ENCODE results near the gene OR2L2. TPM values are rescaled to one million over a fixed set of nuclear protein-coding genes. Genes with fewer than 3 reads are reported as not detected.
"Not testable (repeated sequence)": the region's sequence is repeated elsewhere in the genome, so short reads cannot be mapped to it uniquely, and the experiment has no call there.

The OR2L2 gene, protein sequence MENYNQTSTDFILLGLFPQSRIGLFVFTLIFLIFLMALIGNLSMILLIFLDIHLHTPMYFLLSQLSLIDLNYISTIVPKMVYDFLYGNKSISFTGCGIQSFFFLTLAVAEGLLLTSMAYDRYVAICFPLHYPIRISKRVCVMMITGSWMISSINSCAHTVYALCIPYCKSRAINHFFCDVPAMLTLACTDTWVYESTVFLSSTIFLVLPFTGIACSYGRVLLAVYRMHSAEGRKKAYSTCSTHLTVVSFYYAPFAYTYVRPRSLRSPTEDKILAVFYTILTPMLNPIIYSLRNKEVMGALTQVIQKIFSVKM
- polyA plus RNA-seq (ENCODE audit: insufficient read length) = 0.13 TPM
- long read RNA-seq, donor 1 = 0 reads
- long read RNA-seq, donor 2 = 0 reads
- long read RNA-seq, donor 3 = 0 reads
- long read RNA-seq, donor 4 = 0 reads
- long read RNA-seq, donor 5 = 0 reads
- long read RNA-seq, donor 6, partial matches to known transcripts = 0 of 1 reads
- long read RNA-seq, donor 6, other reads (novel, unspliced or antisense) = 0 of 1 reads
- long read RNA-seq, donor 7 = 0 reads
- long read RNA-seq, donor 8 = 0 reads

- no peak for DNase-seq
These were observed at the start of gene OR2L2 for GRCh38 chr1:248029770-248030169. TSS of gene OR2L2 (plus strand) at chr1:248030070. CDS start at chr1:248038268, 8,198 bp downstream.

DNA sequence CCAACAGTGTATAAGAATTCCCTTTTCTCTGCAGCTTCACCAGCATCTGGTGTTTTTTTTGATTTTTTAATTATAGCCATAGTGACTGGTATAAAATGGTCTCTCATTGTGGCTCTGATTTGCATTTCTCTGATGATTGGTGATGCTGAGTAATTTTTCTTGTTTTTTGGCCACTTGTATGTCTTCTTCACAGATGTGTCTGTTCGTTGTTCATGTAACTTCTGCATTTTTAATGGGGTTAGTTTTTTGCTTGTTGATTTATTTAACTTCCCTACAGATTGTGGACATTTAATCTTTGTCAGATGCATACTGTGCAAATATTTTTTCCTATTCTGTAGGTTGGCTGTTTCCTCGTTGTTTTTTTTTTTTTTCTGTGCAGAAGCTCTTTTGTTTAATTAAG, 36.9 kb upstream of the OR2L2 start:
- DNase-seq = no peak

GRCh38 chr1:247998811-247999210, 31.1 kb upstream of the OR2L2 start:
- DNase-seq = no peak

GRCh38 chr1:248000169-248000568, 29.7 kb upstream of the OR2L2 start:
- no peak for DNase-seq

DNA sequence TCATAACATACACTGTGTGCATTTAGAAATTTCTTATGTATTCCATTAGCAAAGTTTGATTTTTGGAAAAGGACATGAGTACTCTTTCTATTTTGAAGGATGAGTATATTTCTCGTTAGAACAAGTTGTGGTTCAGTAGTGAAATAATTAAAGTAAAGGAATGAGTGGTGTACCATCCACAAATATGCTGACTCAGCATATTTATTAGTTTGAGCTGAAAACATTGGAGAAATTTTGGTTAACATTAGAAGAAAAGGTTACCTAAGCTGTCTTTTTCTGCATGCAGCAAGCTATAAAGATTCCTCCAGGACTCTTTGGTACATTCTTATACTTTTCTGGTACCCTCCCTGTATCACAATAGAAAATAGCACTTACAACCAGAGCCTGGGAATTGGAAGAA, 22.1 kb upstream of the OR2L2 start:
- no peak for DNase-seq

DNA sequence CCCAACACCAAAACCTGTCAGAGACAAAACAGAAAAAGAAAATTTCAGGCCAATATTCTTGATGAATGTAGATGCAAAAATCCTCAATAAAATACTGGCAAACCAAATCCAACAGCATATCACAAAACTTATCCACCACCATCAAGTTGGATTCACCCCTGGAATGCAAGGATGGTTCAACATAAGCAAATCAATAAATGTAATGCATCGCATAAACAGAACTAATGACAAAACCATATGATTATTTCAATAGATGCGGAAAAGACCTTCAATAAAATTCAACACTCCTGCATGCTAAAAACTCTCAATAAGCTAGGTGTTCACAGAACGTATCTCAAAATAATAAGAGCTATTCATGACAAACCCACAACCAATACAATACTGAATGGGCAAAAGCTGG, 20.2 kb upstream of the OR2L2 start:
- no peak for DNase-seq

DNA sequence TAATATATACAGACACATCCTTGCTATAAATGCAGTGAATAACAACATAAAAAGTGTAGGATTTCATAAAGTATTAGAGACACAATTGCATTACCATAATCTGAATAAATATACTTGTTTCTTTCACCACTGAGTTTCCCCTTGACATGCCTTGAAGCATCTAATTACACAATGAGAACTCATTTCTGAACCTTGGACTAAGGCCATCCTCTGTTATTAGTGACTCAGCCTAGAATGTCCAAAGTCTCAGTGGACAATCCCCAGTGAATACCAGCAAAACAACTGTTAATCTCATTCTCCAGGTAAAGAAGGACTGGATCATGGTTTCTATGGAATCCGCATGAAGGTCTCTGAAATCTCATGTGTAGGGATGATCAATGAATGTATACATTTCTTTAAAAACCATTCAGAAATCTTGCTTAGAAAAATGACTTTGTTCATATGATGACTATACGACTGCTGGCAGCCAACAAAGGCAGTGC, 16.6 kb upstream of the OR2L2 start, which contains the start of gene OR2L5:
Gene OR2L5 (plus strand): TSS at position 432 of the 482 bp plus-strand sequence. CDS start 8,288 bp downstream, outside the sequence.
- DNase-seq = no peak

DNA sequence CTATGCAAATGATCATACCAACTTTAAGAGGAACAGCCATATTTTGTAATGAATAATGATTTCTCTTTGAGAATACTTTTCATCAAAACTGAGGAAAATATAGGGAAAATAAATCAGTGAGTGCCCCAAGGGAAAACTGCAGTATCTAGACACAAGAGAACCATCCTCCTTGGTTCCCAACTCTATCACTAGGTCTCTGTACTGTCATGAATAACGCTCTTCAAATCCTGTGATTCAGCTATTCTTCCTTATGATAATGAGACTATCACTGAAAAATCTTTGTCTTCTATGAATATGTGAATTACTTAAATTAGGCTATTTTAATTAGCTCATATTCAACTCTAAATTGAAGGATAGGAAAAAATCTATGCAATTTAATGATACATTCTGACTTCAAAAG, 14.1 kb upstream of the OR2L2 start:
- no peak for DNase-seq

- no peak for DNase-seq
These were observed 15.3 kb downstream of the OR2L2 start for GRCh38 chr1:248045209-248045608.

DNA sequence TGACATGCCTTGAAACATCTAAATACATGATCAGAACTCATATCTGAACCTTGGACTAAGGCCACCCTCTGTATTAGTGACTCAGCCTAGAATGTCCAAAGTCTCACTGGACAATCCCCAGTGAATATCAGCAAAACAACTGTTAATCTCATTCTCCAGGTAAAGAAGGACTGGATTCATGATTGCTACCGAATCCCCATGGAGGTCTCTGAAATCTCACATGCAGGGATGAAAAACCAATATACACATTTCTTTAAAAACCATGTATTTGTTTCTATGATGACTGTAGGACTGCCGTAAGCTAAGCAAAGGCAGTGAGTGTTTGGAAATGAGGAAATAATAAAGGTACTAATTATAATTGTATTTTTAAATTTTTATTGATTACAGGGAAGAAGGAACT, 16.7 kb downstream of the OR2L2 start, which contains the start of gene OR2L3:
Gene OR2L3 (plus strand): TSS at position 301 of the 400 bp plus-strand sequence. CDS start 13,846 bp downstream, outside the sequence.
- no peak for DNase-seq

DNA sequence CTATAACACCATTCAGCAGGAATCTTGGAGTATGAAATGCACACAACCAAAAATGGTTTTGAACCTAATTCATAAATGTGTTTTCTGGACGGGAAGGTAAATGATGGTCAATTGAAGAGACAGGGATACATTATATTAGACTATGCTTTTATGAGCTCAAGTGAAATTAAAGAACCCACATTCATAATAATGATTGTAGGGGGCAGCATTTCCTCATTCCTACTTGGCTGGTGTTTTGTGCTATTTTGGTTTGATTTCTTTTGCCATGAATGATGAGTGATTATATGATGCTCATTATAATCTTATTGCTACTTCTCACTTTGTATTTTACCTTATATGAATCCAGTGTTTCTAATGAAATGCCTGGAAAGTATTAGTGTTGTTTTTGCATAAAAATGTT, 17.1 kb downstream of the OR2L2 start:
- no peak for DNase-seq

- DNase-seq = no peak
These were observed 24.8 kb downstream of the OR2L2 start for GRCh38 chr1:248054671-248055070.

DNA sequence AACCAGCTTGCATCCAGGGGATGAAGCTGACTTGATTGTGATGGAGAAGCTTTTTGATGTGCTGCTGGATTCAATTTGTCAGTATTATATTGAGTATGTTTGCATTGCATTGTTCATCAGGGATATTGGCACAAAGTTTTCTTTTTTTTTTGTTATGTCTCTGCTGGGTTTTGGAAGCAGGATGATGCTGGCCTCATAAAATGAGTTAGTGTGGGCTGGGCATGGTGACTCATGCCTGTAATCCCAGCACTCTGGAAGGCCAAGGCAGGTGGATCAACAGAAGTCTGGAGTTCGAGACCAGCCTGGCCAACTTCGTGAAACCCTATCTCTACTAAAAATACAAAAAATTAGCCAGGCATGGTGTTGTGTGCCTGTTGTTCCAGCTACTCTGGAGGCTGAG, 25.4 kb downstream of the OR2L2 start:
- no peak for DNase-seq

DNA sequence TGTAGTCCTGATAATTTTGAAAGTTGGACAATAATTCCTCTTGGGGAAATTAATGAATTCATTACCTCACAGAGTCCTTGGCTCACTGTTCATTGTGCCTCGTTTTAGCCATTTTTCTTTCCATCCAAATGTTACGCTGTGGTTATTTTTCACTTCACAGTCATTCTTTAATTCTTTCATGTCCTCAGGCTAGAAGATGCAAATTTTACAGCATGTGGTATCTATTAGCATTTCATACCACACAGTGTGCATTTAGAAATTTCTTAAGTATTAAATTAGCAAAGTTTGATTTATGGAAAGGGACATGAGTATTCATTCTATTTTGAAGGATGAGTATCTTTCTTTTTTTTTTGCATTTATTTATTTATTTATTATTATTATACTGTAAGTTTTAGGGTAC, 35.2 kb downstream of the OR2L2 start:
- no peak for DNase-seq

- no peak for DNase-seq
These were observed 35.7 kb downstream of the OR2L2 start for GRCh38 chr1:248065604-248066003.

DNA sequence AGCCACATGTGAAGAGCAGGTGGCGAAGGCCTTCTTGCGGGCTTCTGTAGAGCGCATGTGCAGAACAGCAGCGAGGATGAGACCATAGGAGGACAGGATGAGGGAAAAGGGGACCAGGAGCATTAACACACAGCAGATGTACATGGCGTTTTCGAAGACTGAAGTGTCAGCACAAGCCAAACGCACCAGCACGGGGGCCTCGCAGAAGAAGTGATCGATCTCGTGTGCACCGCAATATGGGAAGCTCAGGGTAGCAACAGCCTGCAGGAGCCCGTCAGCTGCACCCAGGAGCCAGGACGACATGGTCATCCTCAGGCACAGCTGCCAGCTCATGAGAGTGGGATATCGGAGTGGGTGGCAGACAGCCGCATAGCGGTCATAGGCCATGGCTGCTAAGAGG, 54.0 kb downstream of the OR2L2 start:
- DNase-seq = not testable (repeated sequence)

Other genes with a start within 250 kb of the OR2L2 start
- gene OR14A16, start 206.0 kb upstream of the OR2L2 start, polyA plus RNA-seq (ENCODE audit: insufficient read length) = not detected
- gene OR11L1, start 188.2 kb upstream of the OR2L2 start, polyA plus RNA-seq (ENCODE audit: insufficient read length) = not detected
- gene TRIM58, start 172.9 kb upstream of the OR2L2 start, polyA plus RNA-seq (ENCODE audit: insufficient read length) = 1.0 TPM
- gene OR2W3, start 134.5 kb upstream of the OR2L2 start, polyA plus RNA-seq (ENCODE audit: insufficient read length) = 0.25 TPM
- gene OR2T8, start 109.8 kb upstream of the OR2L2 start, polyA plus RNA-seq (ENCODE audit: insufficient read length) = not detected
- not detected for gene OR2AJ1, start 105.2 kb upstream of the OR2L2 start, polyA plus RNA-seq (ENCODE audit: insufficient read length)
- gene OR2L8, start 81.2 kb upstream of the OR2L2 start, polyA plus RNA-seq (ENCODE audit: insufficient read length) = not detected
- gene OR2AK2, start 64.8 kb upstream of the OR2L2 start, polyA plus RNA-seq (ENCODE audit: insufficient read length) = not detected
- gene OR2L5, start 16.4 kb upstream of the OR2L2 start, polyA plus RNA-seq (ENCODE audit: insufficient read length) = not detected
- not detected for gene OR2L3, start 16.8 kb downstream of the OR2L2 start, polyA plus RNA-seq (ENCODE audit: insufficient read length)
- gene OR2L13, start 65.1 kb downstream of the OR2L2 start, polyA plus RNA-seq (ENCODE audit: insufficient read length) = not detected
- not detected for gene OR2M5, start 115.1 kb downstream of the OR2L2 start, polyA plus RNA-seq (ENCODE audit: insufficient read length)
- gene OR2M2, start 144.8 kb downstream of the OR2L2 start, polyA plus RNA-seq (ENCODE audit: insufficient read length) = not detected
- 0.08 TPM for gene OR2M3, start 167.2 kb downstream of the OR2L2 start, polyA plus RNA-seq (ENCODE audit: insufficient read length)
- gene OR2M4, start 201.3 kb downstream of the OR2L2 start, polyA plus RNA-seq (ENCODE audit: insufficient read length) = 0.07 TPM
- gene OR2T33, start 247.9 kb downstream of the OR2L2 start, polyA plus RNA-seq (ENCODE audit: insufficient read length) = not detected